C4-2B (cell line): ENCODE data around the gene HIP1.

Experiments used
- CTCF ChIP-seq: fragments of 450-650 bp; conservative IDR thresholded peaks from 2 replicates; pipeline ENCODE4 v1.5.1; 2017; ENCODE audit warnings: mild to moderate bottlenecking
- ZFX ChIP-seq: fragments of 450-650 bp; IDR thresholded peaks from 2 replicates; pipeline ENCODE4 v1.6.1; 2017

GRCh38 chr7:75756206-75756990 is 17.7 kb upstream of the HIP1 start:
- TF ChIP-seq CTCF: no peak
- TF ChIP-seq ZFX: no peak
